Heart right ventricle (tissue), 16 donors: ENCODE measurements around the gene RIOX2. TPM values are rescaled to one million over a fixed set of nuclear protein-coding genes. Genes with fewer than 3 reads are reported as not detected.
A peak's percentile ranks its signal among the peaks of the same experiment; 100 is the strongest.

ENCODE experiments used
- ATAC-seq, 8 donors: fragments of 200-7000 bp; cut with Tn5 transposase; one replicate each; pipeline ENCODE4 v1.9.1; 2020; ENCODE audit warnings: mild to moderate bottlenecking in 8 of 8, moderate library complexity in 8 of 8, moderate number of reproducible peaks in 1 of 8
- DNase-seq, 2 donors: peaks; one replicate each; pipeline ENCODE4 v3.0.0-alpha.2; 2020
- H3K27ac ChIP-seq, 10 donors: fragments of 200-600 bp; sonication (generic) in 2 of 10; one replicate each; pipeline versions ENCODE4 v1.5.0 to v1.8.0; 2020 to 2022; ENCODE audit warnings: mild to moderate bottlenecking in 3 of 10
- H3K27me3 ChIP-seq, 7 donors: fragments of 200-600 bp; one replicate each; pipeline ENCODE4 v1.8.0; 2021 to 2022; ENCODE audit warnings: mild to moderate bottlenecking in 2 of 7
- H3K36me3 ChIP-seq, 9 donors: fragments of 200-600 bp; sonication (generic) in 1 of 9; one replicate each; pipeline versions ENCODE4 v1.5.0 to v1.8.0; 2020 to 2022; ENCODE audit warnings: mild to moderate bottlenecking in 2 of 9
- H3K4me1 ChIP-seq, 9 donors: fragments of 200-600 bp; sonication (generic) in 1 of 9; one replicate each; pipeline versions ENCODE4 v1.5.0 to v1.8.0; 2020 to 2022; ENCODE audit warnings: mild to moderate bottlenecking in 4 of 9
- H3K4me3 ChIP-seq, 10 donors: fragments of 200-600 bp; sonication (generic) in 2 of 10; one replicate each; pipeline versions ENCODE4 v1.5.0 to v1.8.0; 2020 to 2022; ENCODE audit warnings: mild to moderate bottlenecking in 7 of 10, moderate library complexity in 2 of 10
- H3K9me3 ChIP-seq, 11 donors: fragments of 200-600 bp in 10 of 11; sonication (generic) in 2 of 11; one replicate each; pipeline versions ENCODE4 v1.5.0 to v1.8.0; 2013 to 2022; ENCODE audit warnings: mild to moderate bottlenecking in 2 of 11, control low read depth in 1 of 11, moderate library complexity in 1 of 11
- WGBS, 2 donors: extraction: QIAGEN DNeasy Blood & Tissue Kit; methylation state at CpG; one replicate each; pipeline ENCODE4 v1.1.7; 2013; ENCODE audit warnings: inconsistent platforms in 1 of 2; 5-methylcytosine and 5-hydroxymethylcytosine counted together
- intact Hi-C, 10 donors: fragments of 100-400 bp; cut with DNase I; formaldehyde crosslinking; loops; one replicate each; pipeline versions ENCODE4 v1.11.1 to v1.14.2; 2022
- polyA plus RNA-seq, 2 donors: library from polyadenylated mRNA; stranded (reverse); fragments of 200-250 nt; gene quantifications; one replicate each; pipeline ENCODE4 v1.2.3, GENCODE V29; 2013
- total RNA-seq, 10 donors: library from RNA; stranded (reverse); fragmentation: NEBNext Ultra II Directional in 3 of 10; extraction: Animal tissue kit (Norgen Biotek cat#: 25700) in 3 of 10; gene quantifications; one replicate each; pipeline versions ENCODE4 v1.2.1 to v1.2.4, GENCODE V29; 2021 to 2023
- TF ChIP-seq, protein P1 (sequence below), 9 donors: fragments of 200-600 bp; sonication (generic) in 2 of 9; IDR thresholded peaks; one replicate each; pipeline versions ENCODE4 v1.5.0 to v1.8.0; 2021 to 2022; ENCODE audit warnings: antibody characterized with exemption in 9 of 9, mild to moderate bottlenecking in 5 of 9, moderate library complexity in 1 of 9
- donor health status: Arrhythmogenic right ventricular cardiomyopathy.
- donor health status: ischemic (EF 13 %, LVEDD 7.1; RV severe dilation, severe dysfunction).
- donor health status: healthy with polysubstance abuse.
- donor health status: DM: no; HTN: yes; CAD: no.
- donor health status: DM: no; HTN: no; CAD: no.
- donor health status: ischemic (EF 25% LVEDD 6.9; RV normal size, moderate dysfunction).
- donor health status: ischemic (EF 25% LVEDD 5.7; RV mildly dilated, moderate dysfunction).
- donor health status: healthy.
- donor health status: DM: yes; HTN: yes; CAD: no.
- donor health status: Ischemic cardiomyopathy.
- donor health status: ischemic (EF 35%, LVEDD 5.7; RV mildly dilated, moderate dysfunction).
- donor health status: nonischemic (EF 11% LVEDD 7.7; RV severe dilation, severe dysfunction).
- donor health status: DM: yes; HTN: yes; CAD: no.
- donor health status: PGD.
- donor health status: ischemic (EF 29% LVEDD 5.4; RV normal size, mild dysfunction).
- donor health status: nonischemic (EF 23%, LVEDD 6.1; RV moderate dilation, normal function).

Gene RIOX2
- total and polyA plus RNA-seq, 12 donors = 8.4 to 15.8 (median 12.0) TPM

DNA sequence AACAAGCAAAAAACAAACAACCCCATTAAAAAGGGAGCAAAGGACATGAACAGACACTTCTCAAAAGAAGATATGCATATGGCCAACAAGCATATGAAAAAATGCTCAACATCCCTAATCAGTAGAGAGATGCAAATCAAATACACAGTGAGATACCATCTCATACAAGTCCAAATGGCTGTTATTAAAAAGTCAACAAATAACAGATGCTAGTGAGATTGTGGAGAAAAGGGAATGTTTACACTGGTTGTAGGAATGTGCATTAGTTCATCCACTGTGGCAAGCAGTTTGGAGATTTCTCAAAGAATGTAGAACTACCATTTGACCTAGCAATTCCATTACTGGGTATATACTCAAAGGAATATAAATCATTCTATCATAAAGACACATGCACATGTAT, 44.5 kb downstream of the RIOX2 start:
- no peaks in the 10 kb centered on the region for H3K27me3 ChIP-seq
- peaks cover 0 to 15% (median 0%) of the 10 kb centered on the region in 11 donors for H3K9me3 ChIP-seq
- DNase-seq = no peak
- H3K27ac ChIP-seq = no peak overlapping the region
- no peak for ATAC-seq
- H3K4me1 ChIP-seq = peaks cover 0 to 19% (median 0%) of the 10 kb centered on the region in 9 donors
- TF ChIP-seq, protein P1, sequence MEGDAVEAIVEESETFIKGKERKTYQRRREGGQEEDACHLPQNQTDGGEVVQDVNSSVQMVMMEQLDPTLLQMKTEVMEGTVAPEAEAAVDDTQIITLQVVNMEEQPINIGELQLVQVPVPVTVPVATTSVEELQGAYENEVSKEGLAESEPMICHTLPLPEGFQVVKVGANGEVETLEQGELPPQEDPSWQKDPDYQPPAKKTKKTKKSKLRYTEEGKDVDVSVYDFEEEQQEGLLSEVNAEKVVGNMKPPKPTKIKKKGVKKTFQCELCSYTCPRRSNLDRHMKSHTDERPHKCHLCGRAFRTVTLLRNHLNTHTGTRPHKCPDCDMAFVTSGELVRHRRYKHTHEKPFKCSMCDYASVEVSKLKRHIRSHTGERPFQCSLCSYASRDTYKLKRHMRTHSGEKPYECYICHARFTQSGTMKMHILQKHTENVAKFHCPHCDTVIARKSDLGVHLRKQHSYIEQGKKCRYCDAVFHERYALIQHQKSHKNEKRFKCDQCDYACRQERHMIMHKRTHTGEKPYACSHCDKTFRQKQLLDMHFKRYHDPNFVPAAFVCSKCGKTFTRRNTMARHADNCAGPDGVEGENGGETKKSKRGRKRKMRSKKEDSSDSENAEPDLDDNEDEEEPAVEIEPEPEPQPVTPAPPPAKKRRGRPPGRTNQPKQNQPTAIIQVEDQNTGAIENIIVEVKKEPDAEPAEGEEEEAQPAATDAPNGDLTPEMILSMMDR (IDR thresholded peaks at IDR 0.05) = no peak
- H3K4me3 ChIP-seq = no peak overlapping the region
- H3K36me3 ChIP-seq = peaks cover 0 to 99% (median 20%) of the 10 kb centered on the region in 9 donors
- intact Hi-C loops = no loop called here

DNA sequence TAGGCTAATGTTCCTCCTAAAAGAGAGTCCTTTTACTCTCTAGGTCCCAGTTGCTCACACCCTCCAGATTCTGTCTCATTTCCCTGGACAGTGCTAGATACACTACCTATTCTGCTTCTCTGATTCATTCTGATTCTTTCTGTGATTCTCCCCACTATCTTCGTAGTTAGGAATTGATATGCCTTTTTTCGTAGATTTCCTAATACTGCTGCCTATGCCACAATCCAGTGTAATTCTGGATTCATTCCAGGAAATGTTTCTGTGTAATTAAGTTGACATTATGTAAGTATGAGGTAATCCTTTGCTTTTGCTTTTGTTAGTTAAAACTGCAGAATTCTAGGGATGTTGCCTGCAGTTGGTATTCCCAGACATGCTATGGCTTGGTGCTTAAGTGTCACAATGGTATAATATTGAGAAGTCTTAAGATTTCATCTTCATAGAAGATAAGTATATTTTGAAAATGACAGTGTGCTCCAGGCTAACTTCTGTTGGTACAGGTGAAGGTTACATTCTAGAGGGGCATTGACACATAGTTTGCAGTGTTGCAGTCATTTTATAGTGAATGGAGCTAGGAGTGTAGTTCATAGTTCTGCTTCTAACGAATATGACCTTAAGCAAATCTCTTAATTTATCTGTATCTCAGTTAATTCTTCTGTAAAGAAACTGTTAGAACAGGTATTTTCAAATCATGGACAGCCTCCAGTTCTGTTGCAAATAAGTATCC, 54.3 kb downstream of the RIOX2 start:
- 56 to 68% methylated on average over 3 of the region's 3 CpGs for WGBS, 2 donors
- Histone ChIP-seq H3K36me3 (peaks cover 0 to 98% (median 25%) of the 10 kb centered on the region in 9 donors), H3K27me3 (no peaks in the 10 kb centered on the region), H3K9me3 (peaks cover 0 to 2% (median 0%) of the 10 kb centered on the region in 11 donors), H3K4me3 (no peak overlapping the region), H3K27ac (peak overlapping the region in 2 of 10 donors; percentile 30 to 37), H3K4me1 (peaks cover 0 to 31% (median 14%) of the 10 kb centered on the region in 9 donors)
- intact Hi-C loops = loop anchor here in 1 of 10 donors (10.0 kb wide), 1 partner anchor 123 kb away; no protein-coding TSS in a partner anchor
- no peak for DNase-seq
- peak in 4 of 8 donors; percentile 22 to 56 (median 34) for ATAC-seq
- TF ChIP-seq, protein P1 (IDR thresholded peaks at IDR 0.05) = no peak

DNA sequence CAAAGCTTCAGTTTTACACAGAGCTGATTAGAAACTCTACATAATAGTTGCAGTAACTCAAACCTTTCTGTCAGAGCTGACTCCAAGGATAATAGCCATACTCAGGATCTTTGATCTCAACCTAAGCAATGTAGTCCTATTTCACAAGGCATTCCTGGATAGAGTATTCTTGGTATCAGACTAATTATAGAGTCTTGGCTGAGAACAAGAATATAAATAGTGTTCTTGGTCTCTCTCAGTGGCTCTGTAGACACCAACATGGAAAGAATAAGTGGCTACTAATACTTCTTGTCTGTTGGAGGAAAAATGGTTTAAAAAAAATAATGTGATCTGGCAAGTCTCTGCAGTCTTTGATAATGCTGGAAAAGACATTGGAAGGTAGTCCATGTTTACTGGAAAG, 55.7 kb downstream of the RIOX2 start:
- intact Hi-C loops = loop anchor here in 1 of 10 donors (10.0 kb wide), 1 partner anchor 122 kb away; no protein-coding TSS in a partner anchor
- DNase-seq = no peak
- TF ChIP-seq, protein P1 (IDR thresholded peaks at IDR 0.05) = no peak
- Histone ChIP-seq H3K4me1 (peaks cover 0 to 31% (median 14%) of the 10 kb centered on the region in 9 donors), H3K27me3 (no peaks in the 10 kb centered on the region), H3K4me3 (no peak overlapping the region), H3K9me3 (no peaks in the 10 kb centered on the region), H3K36me3 (peaks cover 0 to 100% (median 28%) of the 10 kb centered on the region in 9 donors), H3K27ac (peak overlapping the region in 3 of 10 donors; percentile 30 to 37 (median 31))
- ATAC-seq = peak in 6 of 8 donors; percentile 48 to 77 (median 70)

DNA sequence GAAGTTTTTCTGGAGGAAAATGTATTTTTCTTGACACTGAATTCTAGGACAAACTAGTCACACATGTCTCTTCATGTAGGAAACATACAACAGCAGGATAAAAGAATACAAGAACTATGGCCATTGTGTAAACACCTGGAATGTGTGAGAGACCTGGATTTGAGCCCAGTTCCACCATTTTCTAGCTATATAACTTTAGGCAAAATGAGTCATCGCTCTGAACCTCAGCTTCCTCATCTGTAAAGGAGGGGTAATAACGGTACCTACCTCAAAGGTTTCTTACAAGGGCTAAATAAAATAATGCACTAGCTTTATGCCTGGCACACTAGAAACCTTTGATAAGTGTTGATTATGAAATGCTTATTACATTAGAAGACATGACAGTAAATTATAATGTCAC, 57.8 kb downstream of the RIOX2 start:
- Histone ChIP-seq H3K9me3 (no peaks in the 10 kb centered on the region), H3K27me3 (no peaks in the 10 kb centered on the region), H3K4me1 (peaks cover 0 to 44% (median 23%) of the 10 kb centered on the region in 9 donors), H3K27ac (no peak overlapping the region), H3K36me3 (peaks cover 0 to 93% (median 28%) of the 10 kb centered on the region in 9 donors), H3K4me3 (no peak overlapping the region)
- ATAC-seq (no peak), DNase-seq (no peak)
- WGBS, 2 donors = 87 to 90% methylated on average over 2 of the region's 2 CpGs
- TF ChIP-seq, protein P1 (IDR thresholded peaks at IDR 0.05) = no peak
- intact Hi-C loops = loop anchor here in 1 of 10 donors (10.0 kb wide), 1 partner anchor 120 kb away; no protein-coding TSS in a partner anchor
